Placental pericyte (primary cell): ENCODE data around the gene LRRC14B. TPM values are rescaled to one million over a fixed set of nuclear protein-coding genes. Genes with fewer than 3 reads are reported as not detected.

Experiments used
- small RNA-seq: library from RNA; depleted of rRNA; stranded (forward); fragments of <200 nt; gene quantifications from one replicate; pipeline ENCODE3, GENCODE V24; 2012; ENCODE audit warnings: low replicate concordance
- total RNA-seq: library from RNA; depleted of rRNA; stranded (reverse); fragments of >200 nt; gene quantifications from 2 replicates; pipeline ENCODE4 v1.2.3, GENCODE V29; 2012

LRRC14B gene
- not detected in 2 replicates for total RNA-seq

DNA sequence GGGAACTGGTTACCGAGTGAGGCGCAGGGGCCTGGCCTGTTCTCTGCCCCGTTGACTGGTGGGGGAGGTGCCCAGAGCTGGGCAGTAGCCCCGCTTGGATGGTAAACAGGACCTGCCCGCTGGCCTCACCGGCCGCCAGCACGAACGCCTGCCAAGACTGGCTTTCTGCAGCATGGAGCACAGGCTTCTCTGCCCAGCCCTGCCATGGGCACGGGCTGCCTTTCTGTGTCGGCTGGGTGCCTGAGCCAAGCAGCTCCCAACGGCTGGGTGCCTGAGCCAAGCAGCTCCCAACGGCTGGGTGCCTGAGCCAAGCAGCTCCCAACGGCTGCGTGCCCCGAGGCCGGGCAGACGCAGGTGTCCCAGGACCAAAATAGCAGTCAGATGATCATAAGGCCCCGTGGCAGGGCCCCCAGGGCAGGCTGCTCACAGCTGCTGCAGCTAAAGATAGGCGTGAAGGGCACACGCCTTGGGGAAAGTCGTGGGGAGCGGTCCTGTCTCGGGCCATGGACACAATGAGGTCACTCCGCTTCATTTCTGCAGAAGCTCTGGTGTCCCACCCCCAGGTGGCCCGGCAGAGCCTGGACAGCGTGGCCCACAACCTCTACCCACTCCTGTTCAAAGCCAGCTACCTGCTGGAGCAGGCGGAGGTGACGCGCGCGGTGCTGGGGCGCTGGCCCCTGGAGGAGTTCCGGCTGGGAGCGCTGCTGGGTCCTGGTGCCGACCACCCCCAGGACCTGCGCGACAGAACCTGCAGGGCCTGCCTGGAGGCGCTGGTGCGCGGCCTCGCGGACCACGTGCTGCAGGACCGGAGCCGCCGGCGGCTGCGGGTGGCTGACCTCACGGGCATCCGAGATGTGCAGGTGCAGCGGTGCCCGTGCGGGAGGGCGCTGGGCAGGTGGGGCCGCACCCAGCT, at the start of gene LRRC14B:
LRRC14B (plus strand) TSS at position 460 of the 913 bp plus-strand sequence; CDS start at position 504, 44 bp downstream.

DNA sequence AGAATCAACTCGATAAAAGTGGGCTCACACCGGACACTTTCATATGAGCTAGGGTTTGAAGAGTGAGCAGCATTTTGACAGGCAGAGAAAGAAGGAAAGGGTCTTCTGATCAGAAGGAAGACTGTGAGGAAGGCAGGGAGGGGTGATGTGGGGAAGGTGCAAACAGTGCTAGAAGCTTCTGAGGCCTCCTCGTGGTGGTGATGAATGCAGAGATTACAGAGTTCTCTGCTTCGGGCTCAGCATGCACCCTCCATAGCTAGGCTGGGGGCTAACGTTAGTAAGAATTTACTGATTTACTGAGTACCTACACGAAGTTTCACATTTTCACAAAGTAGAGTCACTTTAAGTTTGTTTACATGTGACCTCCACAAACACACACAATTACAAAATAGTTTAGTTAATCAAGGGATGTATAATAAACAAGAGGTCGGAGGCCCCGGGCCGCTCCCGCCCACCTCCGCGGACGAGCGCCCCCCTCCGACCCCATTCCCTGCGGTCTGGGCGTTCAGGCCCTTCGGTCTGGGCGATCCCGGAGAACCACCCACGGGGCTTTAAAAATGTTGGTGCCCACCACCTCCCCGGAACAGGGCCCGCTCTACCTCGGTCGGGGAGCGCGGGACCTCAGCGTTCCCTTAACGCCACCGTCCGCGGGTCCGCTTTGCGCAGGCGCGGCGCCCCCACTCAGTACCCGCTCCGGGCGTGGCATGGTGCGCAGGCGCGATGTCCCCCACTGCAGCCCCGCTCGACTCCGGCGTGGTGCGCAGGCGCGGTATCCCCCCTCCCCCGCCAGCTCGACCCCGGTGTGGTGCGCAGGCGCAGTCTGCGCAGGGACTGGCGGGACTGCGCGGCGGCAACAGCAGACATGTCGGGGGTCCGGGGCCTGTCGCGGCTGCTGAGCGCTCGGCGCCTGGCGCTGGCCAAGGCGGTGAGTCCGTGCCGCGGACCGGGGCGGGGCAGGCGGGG, 26.5 kb downstream of the LRRC14B start, which contains the start of the genes CCDC127 and SDHA:
CCDC127 (minus strand) TSS at position 660 of the 963 bp plus-strand sequence. CDS start 1,304 bp downstream, outside the sequence.
SDHA (plus strand) TSS at position 827 of the 963 bp plus-strand sequence; CDS start at position 863, 36 bp downstream.

Small RNA genes within 50 kb of the gene (small RNA-seq; reads per million reads assigned to genes)
- gene RF00019: not detected

Other genes with a start within 250 kb of the LRRC14B start
- under 0.01 and 1.1 TPM in 2 replicates for gene PLEKHG4B, start 99.3 kb upstream of the LRRC14B start, total RNA-seq
- 3.9 and 4.2 TPM in 2 replicates for gene CCDC127, start 26.7 kb downstream of the LRRC14B start, total RNA-seq
- gene SDHA, start 26.8 kb downstream of the LRRC14B start, total RNA-seq: 109 and 124 TPM in 2 replicates
- gene PDCD6, start 80.2 kb downstream of the LRRC14B start, total RNA-seq: 88.6 and 106 TPM in 2 replicates
- gene AHRR, start 130.2 kb downstream of the LRRC14B start, total RNA-seq: 55.8 and 58.2 TPM in 2 replicates